Type B pancreatic cell (in vitro differentiated cells): ENCODE data around the gene GH2. TPM values are rescaled to one million over a fixed set of nuclear protein-coding genes. Genes with fewer than 3 reads are reported as not detected.

Source experiments
- DNase-seq: peaks from one replicate; pipeline ENCODE4 v3.0.0; 2021; ENCODE audit warnings: mixed read lengths; ENCODE audit not compliant: unreplicated experiment; ENCODE audit errors: extremely low spot score
- H3K27ac Mint-ChIP-seq: 2 replicates; pipeline ENCODE4 v1.8.0; 2021; ENCODE audit warnings: mild to moderate bottlenecking, mixed read lengths
- H3K27me3 Mint-ChIP-seq: 2 replicates; pipeline ENCODE4 v1.8.0; 2021; ENCODE audit warnings: mixed read lengths
- H3K36me3 Mint-ChIP-seq: 2 replicates; pipeline ENCODE4 v1.8.0; 2021; ENCODE audit warnings: mixed read lengths
- H3K4me1 Mint-ChIP-seq: one replicate; pipeline ENCODE4 v1.8.0; 2021; ENCODE audit warnings: mixed read lengths; ENCODE audit not compliant: unreplicated experiment
- H3K4me3 Mint-ChIP-seq: 2 replicates; pipeline ENCODE4 v1.8.0; 2021; ENCODE audit warnings: mild to moderate bottlenecking, mixed read lengths
- H3K9me3 Mint-ChIP-seq: 2 replicates; pipeline ENCODE4 v1.8.0; 2021; ENCODE audit warnings: mixed read lengths
- CTCF ChIP-seq: fragments of 200-600 bp; sonication (generic); conservative IDR thresholded peaks from 2 replicates; pipeline ENCODE4 v1.5.0; 2021; ENCODE audit warnings: antibody characterized with exemption, mild to moderate bottlenecking
- total RNA-seq: library from RNA; stranded (reverse); gene quantifications from 2 replicates; pipeline ENCODE4 v1.2.1, GENCODE V29; 2021; ENCODE audit warnings: low replicate concordance

Gene GH2
- total RNA-seq, 1 donor from 2014 or later: not detected

GRCh38 chr17:63855185-63855584, 26.6 kb downstream of the GH2 start:
- Mint-ChIP-seq H3K27me3 (peaks cover 26% of the 10 kb centered on the region), H3K4me1 (no peaks in the 10 kb centered on the region), H3K27ac (no peak overlapping the region), H3K36me3 (no peaks in the 10 kb centered on the region), H3K4me3 (no peak overlapping the region), H3K9me3 (no peaks in the 10 kb centered on the region)
- DNase-seq: no peak
- TF ChIP-seq CTCF: no peak

GRCh38 chr17:63854709-63855108, 27.0 kb downstream of the GH2 start:
- no peak for TF ChIP-seq CTCF
- H3K4me3 Mint-ChIP-seq: no peak overlapping the region
- DNase-seq: no peak
- H3K36me3 Mint-ChIP-seq: no peaks in the 10 kb centered on the region
- H3K27ac Mint-ChIP-seq: no peak overlapping the region
- no peaks in the 10 kb centered on the region for H3K9me3 Mint-ChIP-seq
- peaks cover 21% of the 10 kb centered on the region for H3K27me3 Mint-ChIP-seq
- no peaks in the 10 kb centered on the region for H3K4me1 Mint-ChIP-seq

- no peak for TF ChIP-seq CTCF
- Mint-ChIP-seq H3K9me3 (peaks cover 4% of the 10 kb centered on the region), H3K27ac (no peak overlapping the region), H3K27me3 (peaks cover 20% of the 10 kb centered on the region), H3K4me1 (peaks cover 4% of the 10 kb centered on the region), H3K36me3 (peaks cover 4% of the 10 kb centered on the region), H3K4me3 (no peak overlapping the region)
- no peak for DNase-seq
Measured at GRCh38 chr17:63853260-63853659, 28.5 kb downstream of the GH2 start.

GRCh38 chr17:63850401-63850800, 31.3 kb downstream of the GH2 start:
- no peak overlapping the region for H3K27ac Mint-ChIP-seq
- H3K4me1 Mint-ChIP-seq: peaks cover 4% of the 10 kb centered on the region
- H3K4me3 Mint-ChIP-seq: no peak overlapping the region
- no peak for DNase-seq
- peaks cover 4% of the 10 kb centered on the region for H3K9me3 Mint-ChIP-seq
- TF ChIP-seq CTCF: no peak
- H3K27me3 Mint-ChIP-seq: peaks cover 23% of the 10 kb centered on the region
- H3K36me3 Mint-ChIP-seq: peaks cover 9% of the 10 kb centered on the region

- peak; percentile 57 for TF ChIP-seq CTCF
- Mint-ChIP-seq H3K4me3 (peak overlapping the region; percentile 83), H3K9me3 (peaks cover 4% of the 10 kb centered on the region), H3K36me3 (peaks cover 9% of the 10 kb centered on the region), H3K27me3 (peaks cover 17% of the 10 kb centered on the region), H3K27ac (peak overlapping the region; percentile 90), H3K4me1 (peaks cover 8% of the 10 kb centered on the region)
- DNase-seq: peak; percentile 83
Measured at GRCh38 chr17:63848834-63849689, 32.7 kb downstream of the GH2 start.
